NCI-H69 (cell line): ENCODE data around the gene POMP.
"Not testable (repeated sequence)": the region's sequence is repeated elsewhere in the genome, so short reads cannot be mapped to it uniquely, and the experiment has no call there.

Experiments
- DNase-seq: peaks from one replicate; lab custom pipeline; 2025; lab: John Stamatoyannopoulos, UW

The POMP gene

DNA sequence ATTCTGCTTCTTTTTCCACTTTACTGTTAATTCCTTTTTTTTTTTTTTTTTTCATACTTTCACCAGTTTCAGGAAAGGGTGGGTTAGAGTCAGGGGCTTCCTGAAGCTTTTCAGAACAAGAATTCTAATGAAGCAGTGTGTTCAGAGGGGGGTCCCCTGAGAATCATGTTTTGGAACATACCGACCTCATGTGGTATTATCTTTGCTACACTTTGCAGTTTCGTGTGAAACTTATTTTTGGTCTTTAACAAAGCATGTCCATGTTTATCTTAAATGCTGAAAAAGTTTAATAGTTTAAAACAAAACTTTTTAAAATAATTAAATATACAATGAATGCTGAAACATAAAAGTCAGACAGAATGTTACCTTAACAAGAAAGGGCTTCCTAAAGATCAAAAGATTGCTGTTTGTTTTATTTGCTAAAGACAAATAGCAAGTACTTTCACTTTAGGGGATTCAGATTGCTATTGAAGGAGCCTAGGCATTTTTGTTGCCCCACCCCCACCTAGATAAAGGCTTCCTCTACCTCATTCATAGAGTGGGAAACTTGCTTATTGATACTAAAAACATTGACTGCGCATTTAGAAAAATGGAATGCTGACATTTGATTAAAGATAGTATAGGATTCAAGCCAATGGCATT, 21.1 kb upstream of the POMP start:
- no peak for DNase-seq

DNA sequence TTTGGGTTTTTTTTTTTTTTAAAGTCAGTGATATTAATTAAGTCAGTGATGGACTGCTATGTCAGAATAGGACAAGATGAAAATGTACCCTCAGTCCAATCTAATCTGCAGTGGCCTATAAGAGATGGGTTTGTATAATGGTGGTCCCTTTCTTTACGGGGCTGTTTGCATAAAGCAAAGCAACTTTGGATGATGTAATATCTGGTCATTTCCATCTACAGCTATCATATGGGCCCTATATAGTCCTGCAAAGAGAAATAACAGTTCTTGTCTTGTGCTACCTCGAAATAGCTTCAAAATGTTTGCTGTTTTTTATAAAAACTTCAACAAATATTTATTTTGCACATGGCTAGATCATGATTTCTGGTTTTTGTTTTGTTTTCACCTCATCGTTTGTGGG, 20.2 kb upstream of the POMP start:
- no peak for DNase-seq

DNA sequence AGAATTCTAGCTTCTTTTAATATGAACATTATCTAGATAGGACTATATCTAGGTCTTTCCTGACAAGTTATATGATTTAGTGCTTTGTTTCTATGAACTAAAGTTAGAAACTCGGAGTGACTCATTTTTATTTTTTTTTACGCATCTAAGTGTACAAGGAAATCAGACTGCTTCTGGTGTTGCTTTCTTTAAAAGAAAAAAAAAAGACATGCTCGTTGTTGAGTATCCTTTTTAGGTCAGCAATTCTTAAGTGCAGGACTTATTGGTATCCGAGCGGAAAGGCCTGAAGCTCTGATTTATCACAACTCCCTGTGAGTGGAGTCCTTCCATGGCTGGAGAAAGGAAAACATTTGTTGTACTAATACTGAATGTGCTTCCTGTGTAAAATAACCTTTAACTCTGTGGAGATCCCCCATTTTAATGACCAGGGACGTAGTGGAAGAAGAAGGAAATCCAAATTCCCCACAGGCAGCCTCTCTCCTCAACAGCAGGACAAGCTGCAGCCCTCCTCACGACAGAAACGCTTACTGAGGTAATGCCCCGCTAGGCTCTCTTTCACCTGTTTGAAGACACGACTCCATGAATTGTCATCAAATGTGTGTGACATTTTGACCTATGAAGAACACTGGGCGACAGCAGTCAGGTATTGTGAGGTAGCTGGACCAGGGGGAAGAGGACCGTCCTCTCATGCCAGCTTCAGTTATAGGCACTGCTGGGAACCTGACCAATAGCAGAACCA, 17.9 kb upstream of the POMP start:
- DNase-seq = no peak

DNA sequence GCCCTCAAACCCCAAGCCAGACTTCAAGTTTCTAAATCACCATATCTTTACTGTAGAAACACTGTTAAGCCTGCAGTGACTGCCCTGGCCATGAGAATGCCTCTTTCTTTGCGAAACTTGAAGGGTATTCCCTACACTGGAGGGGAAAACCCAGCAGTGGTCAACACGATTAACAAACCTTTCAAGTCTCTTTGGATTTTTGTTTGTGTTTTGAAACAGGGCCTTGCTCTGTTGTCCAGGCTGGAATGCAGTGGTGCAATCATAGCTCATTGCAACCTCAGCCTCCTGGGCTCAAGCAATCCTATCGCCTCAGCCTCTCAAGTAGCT, 17.4 kb upstream of the POMP start:
- DNase-seq = no peak

DNA sequence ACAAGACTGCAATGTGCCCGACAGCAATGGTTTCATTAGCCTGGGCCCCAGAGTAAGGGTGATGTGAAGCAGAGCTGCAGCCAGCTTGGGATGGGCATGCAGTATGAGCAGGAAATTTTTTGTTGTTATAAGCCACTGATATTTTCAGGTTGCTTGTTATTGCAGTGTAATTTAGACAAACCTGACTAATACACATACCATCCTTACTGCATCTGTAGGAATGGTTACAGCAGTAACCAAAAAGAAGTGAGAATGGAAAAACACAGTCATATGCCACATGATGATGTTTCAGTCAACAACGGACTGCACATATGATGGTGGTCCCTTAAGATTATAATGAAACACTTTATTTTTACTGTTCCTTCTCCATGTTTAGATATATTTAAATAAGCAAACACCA, 8.6 kb upstream of the POMP start:
- no peak for DNase-seq

DNA sequence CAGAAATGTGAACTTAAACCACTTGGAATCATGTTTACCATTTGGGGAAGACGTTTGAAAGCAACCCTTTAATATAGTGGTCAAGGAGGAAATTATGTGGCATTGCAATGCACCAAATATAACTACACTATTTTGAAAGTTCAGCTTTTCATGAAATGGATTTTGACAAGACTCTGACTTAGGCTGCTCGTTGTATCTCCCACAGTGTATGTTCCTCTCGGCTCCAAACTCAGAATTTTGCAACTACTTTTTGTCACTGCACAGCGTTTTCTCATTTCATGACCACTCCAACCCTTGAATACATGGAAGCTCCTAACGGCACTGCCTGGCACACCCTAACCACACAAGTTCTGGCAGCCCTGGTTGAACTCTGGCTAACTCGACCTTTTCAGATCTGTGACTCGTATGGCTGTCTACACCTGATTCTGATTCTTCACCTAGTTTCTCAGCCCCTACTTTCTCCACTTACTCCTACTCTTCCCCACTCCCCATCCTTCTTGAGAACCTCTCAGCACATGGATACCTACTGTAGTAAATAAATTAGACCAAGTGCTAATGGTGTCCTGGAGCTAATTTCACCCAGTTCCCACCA, 7.0 kb upstream of the POMP start:
- no peak for DNase-seq

DNA sequence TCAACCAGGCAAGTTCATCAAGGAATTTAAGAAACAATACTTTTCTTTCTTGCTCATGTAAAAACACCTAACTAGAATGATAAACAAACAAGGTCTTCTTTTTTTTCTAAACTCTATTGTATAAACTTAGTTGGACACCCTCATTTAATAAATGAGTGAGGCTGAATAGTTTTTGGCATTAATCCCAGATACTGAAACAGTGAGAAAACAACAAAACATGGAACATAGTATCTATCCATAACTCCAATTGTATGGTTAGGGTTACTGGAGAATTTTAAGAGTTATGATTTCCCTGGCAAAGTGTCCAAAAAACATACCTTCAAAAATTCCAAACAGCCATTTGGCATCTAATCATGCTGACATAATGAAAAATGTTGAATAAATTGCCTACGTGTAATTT, 5.8 kb upstream of the POMP start:
- no peak for DNase-seq

DNA sequence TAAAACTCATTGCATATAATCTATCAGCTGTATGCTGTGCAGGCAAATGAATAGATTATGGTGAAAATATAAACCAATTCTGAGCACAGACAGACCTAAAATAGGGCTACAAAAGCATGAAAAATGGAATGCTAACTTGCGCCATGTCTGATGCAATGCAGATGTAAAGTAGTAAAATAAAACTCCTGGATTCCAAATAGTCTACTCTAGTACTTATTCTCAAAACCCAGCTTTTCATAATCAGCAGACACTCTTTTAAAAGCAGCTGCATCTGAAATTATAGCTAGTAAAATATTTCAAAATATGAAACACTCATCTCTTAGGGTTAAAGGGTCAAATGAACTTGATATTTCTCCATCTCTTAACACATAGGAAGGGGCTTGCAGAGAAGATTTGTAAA, 4.7 kb upstream of the POMP start:
- no peak for DNase-seq

DNA sequence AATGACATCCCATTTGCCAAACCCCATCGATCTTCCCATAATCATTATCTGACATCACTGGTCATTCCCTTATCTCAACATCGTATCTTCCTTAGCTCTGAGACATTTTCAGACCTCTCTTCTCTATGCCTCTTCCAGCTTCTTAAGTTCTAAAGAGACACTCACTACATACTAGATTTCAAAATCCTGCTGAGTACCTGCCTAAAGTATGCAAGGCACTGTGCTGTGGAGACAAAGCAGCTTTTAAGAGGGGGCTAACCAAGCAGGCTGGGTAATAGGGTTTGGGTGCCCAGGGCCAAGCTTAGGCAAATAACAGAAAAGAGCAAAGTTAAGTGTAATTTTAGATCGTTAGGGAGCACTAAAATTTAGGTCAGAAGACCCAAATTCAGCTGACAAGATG, 3.4 kb upstream of the POMP start:
- DNase-seq = no peak

DNA sequence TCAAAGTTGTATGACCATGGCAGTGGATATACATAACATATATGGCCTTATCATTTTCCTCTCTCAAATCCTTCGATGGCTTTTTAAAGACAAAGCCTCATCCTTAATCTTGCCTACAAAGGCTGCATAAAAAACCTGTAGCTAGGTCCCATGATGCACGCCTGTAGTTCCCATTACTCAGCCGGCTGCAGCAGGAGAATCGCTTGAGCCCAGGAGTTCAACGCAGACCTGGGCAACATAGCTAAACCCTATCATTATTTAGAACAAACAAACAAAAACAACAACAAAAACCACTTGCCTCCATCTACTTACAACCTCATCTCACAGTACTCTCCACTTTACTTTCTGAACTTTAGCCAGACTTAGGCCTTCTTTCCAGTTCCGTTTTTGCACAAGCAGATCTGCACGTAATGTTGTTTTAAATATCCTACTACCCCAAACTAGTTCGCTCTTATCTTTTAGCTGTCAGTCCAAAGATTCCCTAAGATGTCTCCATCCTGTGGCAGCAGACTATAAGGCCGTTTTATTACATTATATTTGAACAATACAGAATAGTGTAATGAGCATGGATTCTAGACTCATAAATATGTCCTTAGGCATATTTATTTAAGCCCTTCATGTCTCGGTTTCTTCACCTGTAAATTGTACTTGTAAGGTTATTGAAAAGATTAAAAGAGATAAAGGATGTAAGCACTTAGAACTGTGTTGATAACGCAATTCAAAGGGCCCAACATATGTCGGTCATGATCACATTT, 969 bp upstream of the POMP start:
- no peak for DNase-seq

DNA sequence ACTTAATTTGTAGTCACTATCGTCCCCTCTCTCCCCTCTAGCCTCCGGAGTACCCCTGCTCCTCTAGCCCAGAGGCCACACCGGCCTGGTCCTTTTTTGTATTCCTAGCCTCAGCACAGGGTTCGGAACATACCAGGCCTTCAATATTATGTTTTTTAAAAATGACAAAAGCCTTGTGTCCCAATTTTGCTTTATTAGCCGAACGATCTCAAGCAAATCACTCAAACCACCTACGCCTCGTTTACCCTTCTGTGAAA, 463 bp upstream of the POMP start:
- peak; percentile 36 for DNase-seq

DNA sequence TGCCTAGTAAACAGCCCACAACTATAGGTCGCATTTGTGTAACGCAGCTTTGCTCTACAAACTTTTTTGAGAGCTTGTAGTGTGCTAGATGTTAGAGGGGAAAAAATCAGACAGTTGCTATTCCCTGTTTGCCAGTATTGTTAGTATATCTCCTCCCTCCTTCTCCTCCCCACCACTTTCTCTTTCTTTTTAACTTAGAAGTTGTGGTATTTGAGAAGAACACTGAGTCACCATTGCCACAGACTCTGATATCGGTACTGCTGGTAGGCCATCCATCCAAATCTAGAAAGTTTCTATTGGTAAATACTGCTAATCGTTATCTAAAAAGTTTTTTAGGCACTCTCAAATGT, 666 bp downstream of the POMP start:
- no peak for DNase-seq

DNA sequence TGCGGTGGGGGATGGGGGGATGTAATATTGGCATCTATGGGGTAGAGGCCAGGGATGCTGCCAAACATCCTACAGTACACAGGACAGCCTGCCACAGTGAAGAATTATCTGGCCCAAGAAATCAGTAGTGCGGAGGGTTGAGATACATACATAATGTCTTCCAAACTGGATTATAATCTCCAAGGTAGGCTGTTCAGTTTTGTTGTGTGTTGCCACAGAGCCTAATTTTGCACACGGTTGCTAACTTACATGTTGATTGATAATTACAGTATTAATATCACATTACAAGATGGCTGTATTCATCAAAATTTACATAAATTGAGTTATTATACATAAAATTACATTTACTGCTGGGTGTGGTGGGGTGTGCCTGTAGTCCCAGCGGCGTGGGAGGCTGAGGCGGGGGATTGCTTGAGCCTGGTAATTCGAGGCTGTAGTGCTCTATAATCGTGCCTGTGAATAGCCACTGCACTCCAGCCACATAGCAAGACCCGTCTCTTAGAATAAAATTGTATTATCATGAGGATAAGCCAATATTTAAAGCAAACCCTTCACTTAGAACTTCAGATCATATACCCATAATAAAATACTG, 8.1 kb downstream of the POMP start:
- DNase-seq = no peak

DNA sequence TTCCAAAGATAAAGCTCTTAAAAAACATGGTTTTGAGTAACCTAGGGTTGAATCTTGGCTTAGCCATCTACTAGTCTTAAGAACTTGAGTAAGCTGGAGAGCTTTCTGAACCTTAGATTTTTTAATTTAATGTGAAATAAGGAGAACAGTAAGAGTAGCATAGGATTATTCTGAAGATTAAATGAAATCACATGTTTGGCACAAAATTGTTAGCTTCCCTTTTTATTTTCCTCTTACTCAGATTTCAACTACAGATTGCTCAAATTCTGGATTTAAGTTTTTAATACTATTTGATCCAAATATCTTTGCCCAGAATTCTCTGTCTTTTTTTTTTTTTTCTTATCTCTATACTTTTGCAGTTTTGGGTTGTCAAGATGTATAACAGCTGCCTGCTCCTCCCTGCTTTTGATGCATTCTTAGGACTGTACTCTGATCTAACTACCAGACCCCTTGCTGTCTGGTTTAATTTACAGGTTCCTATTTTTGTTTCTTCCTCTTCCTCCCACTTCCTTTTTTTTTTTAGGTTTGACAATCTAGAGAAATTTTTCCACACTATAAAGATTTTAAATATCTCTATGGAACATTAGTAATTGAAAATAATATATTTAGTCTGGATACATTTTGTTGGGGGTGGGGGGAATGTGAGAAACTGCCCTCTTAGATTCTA, 12.3 kb downstream of the POMP start:
- DNase-seq = no peak

DNA sequence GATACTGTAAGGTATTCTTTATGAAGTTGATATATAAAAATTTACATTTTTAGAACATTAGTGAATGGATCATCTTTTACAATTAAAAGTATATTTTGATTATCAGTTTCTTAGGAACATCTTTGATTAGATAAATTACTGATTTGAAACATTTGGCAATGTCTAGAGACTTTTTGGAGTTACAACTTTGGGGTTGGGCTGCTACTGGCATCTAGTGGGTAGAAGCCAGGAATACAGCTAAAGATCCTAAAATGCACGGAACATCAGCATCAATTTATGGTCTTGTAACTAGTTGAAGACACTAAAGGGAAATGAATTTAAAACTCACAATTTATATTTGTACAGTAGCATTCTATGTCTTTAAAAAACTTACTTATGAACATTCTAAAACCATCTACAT, 19.9 kb downstream of the POMP start:
- DNase-seq = no peak

DNA sequence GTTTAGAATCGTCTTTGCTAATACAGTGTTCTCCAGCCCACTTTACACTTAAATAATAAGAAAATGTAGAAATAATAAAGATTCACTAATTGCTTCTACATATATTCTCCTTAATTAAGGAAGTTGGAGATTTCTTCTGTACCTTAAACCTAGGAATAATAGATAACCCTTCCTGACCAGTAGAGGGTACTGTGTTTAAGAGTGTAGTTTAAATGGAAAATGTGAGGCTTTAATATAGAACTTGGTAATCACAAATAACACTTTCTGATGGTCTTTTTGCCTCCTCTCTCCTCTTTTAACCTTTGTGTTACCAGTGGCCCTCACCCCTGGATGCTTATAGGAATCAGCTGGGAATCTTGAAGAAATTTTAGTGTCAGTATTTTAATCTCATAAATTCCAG, 20.7 kb downstream of the POMP start:
- DNase-seq = peak; percentile 0

DNA sequence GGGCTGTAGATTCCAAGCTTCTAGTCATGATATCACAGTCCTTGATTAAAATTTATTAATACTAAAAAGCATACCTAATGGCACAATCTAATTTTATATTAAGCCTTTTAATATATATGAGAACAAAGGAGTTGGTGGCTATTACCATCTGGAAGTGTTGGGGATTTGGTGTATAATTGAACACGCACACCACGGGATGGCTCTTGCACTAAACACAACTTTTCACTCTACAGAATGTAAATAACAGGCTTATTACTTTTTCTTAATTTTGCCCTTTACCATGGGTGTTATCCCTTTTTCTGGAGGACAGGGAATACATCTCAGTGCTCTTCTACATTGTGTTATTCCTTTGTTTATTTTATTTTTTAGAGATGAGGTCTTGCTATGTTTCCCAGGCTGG, 21.6 kb downstream of the POMP start:
- DNase-seq = no peak

DNA sequence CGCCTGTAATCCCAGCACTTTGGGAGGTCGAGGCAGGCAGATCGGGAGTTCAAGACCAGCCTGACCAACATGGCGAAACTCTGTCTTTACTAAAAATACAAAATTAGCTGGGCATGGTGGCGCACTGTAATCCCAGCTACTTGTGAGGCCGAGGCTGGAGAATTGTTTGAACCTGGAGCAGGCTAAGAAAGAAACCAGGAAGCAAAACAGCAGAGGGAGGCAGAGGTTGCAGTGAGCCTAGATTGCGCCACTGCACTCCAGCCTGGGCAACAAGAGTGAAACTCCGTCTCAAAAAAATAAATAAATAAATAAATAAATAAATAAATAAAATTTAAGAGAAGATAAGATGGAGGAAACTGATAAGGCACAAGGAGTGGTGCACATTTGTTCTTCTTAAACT, 24.2 kb downstream of the POMP start:
- DNase-seq = not testable (repeated sequence)

DNA sequence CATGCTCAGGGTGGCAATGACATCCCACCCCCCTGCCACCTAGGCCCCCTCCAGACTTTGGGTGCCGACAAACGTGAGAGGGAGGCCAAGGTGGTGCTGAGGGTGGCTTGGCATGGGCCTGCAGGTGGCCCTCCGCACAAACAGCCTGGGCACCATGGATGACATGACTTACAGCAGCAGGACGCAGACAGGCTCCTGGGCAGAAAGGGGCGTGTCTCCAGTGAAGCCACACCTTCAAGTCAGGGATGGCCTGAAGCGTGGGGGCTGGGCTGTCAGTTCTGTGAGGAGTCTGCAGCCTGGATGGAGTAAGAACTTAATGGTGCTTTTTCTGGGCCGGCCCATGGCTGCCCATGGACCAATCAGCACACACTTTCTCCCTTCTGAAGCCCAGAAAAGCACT, 25.3 kb downstream of the POMP start:
- peak; percentile 29 for DNase-seq

DNA sequence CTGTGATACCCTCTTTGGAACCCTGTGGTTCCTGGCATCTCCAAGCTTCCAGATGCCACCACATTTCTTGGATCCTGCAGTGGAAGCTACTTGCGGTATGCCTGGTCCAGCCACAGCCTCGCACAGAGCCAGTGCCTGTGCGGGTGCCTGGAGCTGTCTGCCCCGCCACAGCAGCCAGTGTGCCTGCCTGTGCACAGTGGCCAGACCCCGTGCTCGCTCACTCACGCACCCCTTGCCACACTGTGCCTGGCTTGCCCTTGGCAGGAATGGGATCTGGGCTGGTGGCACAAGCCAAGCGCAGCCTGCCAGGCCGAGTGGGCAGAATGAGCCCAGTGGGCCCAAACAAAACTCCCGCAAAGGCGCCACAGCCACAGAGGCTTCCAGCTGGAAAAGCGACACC, 26.2 kb downstream of the POMP start:
- DNase-seq = no peak

DNA sequence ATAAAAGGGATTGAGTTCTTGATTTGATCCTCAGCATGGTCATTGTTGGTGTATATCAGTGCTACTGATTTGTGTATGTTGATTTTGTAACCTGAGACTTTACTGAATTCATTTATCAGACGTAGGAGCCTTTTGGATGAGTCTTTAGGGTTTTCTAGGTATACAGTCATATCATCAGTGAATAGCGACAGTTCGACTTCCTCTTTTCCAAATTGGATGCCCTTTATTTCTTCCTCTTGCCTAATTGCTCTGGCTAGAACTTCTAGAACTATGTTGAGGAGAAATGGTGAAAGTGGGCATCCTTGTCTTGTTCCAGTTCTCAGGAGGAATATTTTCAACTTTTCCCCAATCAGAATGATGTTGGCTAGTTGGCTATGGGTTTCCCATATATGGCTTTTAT, 27.0 kb downstream of the POMP start:
- DNase-seq = no peak

DNA sequence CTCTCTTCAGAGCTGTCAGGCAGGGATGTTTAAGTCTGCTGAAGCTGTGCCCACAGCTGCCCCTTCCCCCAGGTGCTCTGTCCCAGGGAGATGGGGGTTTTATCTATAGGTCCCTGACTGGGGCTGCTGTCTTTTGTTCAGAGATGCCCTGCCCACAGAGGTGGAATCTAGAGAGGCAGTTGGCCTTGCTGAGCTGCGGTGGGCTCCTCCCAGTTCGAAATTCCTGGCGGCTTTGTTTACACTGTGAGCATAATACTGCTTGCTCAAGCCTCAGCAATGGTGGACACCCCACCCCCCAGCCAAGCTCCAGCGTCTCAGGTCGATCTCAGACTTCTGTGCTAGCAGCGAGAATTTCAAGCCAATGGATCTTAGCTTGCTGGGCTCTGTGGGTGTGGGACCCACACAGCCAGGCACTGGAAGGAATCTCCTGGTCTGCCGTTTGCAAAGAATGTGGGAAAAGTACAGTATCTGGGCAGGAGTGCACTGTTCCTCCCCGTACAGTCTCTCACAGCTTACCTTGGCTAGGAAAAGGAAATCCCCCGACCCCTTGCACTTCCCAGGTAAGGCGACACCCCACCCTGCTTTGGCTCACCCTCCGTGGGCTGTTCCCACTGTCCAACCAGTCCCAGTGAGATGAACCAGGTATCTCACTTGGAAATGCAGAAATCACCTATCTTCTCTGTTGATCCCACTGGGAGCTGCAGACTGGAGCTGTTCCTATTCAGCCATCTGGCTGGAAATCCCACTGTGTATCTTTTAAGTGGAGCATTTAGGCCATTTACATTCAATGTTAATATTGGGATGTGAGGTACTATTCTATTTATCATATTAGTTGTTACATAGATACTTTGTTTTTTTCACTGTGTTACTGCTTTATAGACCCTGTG, 34.9 kb downstream of the POMP start:
- DNase-seq = peak; percentile 8
